KMS-11 (cell line): ENCODE data around the gene SYVN1.

ENCODE experiments used
- H2AFZ ChIP-seq: fragments of 200-600 bp; sonication (generic); 2 replicates; pipeline ENCODE4 v1.6.1; 2016; ENCODE audit warnings: antibody characterized with exemption, mixed run types, low read depth
- H3K27ac ChIP-seq: fragments of 200-600 bp; sonication (generic); 2 replicates; pipeline ENCODE4 v1.6.1; 2016; ENCODE audit warnings: mild to moderate bottlenecking, mixed run types
- H3K27me3 ChIP-seq: fragments of 200-600 bp; sonication (generic); 2 replicates; pipeline ENCODE4 v1.6.1; 2017; ENCODE audit warnings: mild to moderate bottlenecking, low read depth, mixed run types, moderate library complexity; ENCODE audit not compliant: insufficient read depth
- H3K36me3 ChIP-seq: fragments of 200-600 bp; sonication (generic); 2 replicates; pipeline ENCODE4 v1.6.1; 2017; ENCODE audit warnings: mild to moderate bottlenecking, mixed run types; ENCODE audit not compliant: insufficient read depth
- H3K4me1 ChIP-seq: fragments of 200-600 bp; sonication (generic); 2 replicates; pipeline ENCODE4 v1.6.1; 2016; ENCODE audit warnings: mild to moderate bottlenecking, low read depth, mixed run types; ENCODE audit not compliant: poor library complexity, severe bottlenecking
- H3K4me2 ChIP-seq: fragments of 200-600 bp; sonication (generic); 2 replicates; pipeline ENCODE4 v1.7.0; 2016; ENCODE audit warnings: mild to moderate bottlenecking, mixed run types
- H3K4me3 ChIP-seq: fragments of 200-600 bp; sonication (generic); IDR thresholded peaks from 2 replicates; pipeline ENCODE4 v1.6.1; 2017; ENCODE audit warnings: low read depth, low read length, mixed read lengths; ENCODE audit not compliant: insufficient read depth
- H3K79me2 ChIP-seq: fragments of 200-600 bp; sonication (generic); 2 replicates; pipeline ENCODE4 v1.6.1; 2016; ENCODE audit warnings: low read depth, mixed run types; ENCODE audit not compliant: insufficient read depth
- H3K9ac ChIP-seq: fragments of 200-600 bp; sonication (generic); 2 replicates; pipeline ENCODE4 v1.6.1; 2016; ENCODE audit warnings: mild to moderate bottlenecking, mixed run types
- H4K20me1 ChIP-seq: fragments of 200-600 bp; sonication (generic); 2 replicates; pipeline ENCODE4 v1.6.1; 2016; ENCODE audit warnings: mild to moderate bottlenecking, mixed run types; ENCODE audit not compliant: insufficient read depth
- CTCF ChIP-seq: fragments of 200-600 bp; sonication (generic); conservative IDR thresholded peaks from 2 replicates; pipeline ENCODE4 v1.6.1; 2017; ENCODE audit warnings: low read depth, mild to moderate bottlenecking, antibody characterized with exemption, low read length, moderate library complexity, mixed read lengths

SYVN1 gene

GRCh38 chr11:65083834-65084597, 50.3 kb downstream of the SYVN1 start, which contains the start of the genes CDCA5 and ZFPL1:
TSS of gene CDCA5 (minus strand) at chr11:65084040. CDS start at chr11:65083978, 62 bp downstream.
TSS of gene ZFPL1 (plus strand) at chr11:65084222. CDS start at chr11:65084699, 477 bp downstream.
- no peak for TF ChIP-seq CTCF
- H3K9ac ChIP-seq: peak within 1 kb of the TSS; percentile 86
- H3K4me1 ChIP-seq: peaks cover 79% of the 10 kb centered on the region
- peak within 1 kb of the TSS; percentile 59 for H3K4me3 ChIP-seq
- peak within 1 kb of the TSS; percentile 100 for H3K4me2 ChIP-seq
- H3K27ac ChIP-seq: peak within 1 kb of the TSS; percentile 74
- H2AFZ ChIP-seq: peak within 1 kb of the TSS; percentile 31; the same call in 1 of the 2 replicates
- no peaks in the 10 kb centered on the region for H3K27me3 ChIP-seq
- H3K79me2 ChIP-seq: peaks cover 66% of the 10 kb centered on the region
- no peaks in the 10 kb centered on the region for H4K20me1 ChIP-seq
- 0 out of 2 replicates have a peak, but pooled peaks cover 3% of the 10 kb centered on the region for H3K36me3 ChIP-seq

DNA sequence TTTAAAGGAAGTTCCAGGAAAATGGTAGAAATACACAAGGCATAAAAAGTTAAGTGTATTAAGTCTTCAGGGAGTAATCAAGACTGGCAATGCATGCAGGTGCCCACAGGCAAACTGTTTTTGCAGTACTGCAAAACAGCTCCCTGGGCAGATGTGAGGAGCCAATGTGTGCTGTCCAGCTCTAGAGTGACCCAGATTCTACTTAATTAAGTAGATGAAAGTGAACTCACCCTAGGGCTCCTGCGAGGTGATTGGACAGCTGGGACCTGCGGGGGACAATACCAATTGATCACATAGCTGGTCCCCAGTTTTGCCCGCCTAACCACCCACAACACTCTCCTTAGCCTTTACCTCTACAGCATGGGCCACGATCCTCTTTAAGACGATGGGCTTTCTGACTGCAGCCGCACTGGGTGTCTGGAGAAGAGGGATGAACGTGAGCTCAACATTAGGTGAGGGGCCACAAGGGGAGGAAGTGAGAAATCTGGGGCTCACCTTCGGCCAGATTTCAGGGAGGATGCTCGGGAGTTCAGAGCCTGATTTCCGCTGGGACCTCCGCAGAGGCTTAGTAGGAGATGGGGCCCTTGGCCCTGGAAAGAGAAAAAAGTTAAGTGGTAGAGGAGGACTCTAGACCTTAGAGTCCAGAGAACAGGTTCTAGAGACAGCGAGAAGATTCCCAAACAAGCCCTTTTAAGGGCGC, 51.0 kb downstream of the SYVN1 start:
- peak overlapping the region; percentile 59 for H3K4me3 ChIP-seq
- no peak for TF ChIP-seq CTCF
- peak overlapping the region; percentile 100 for H3K4me2 ChIP-seq
- H3K27me3 ChIP-seq: no peaks in the 10 kb centered on the region
- H3K4me1 ChIP-seq: peaks cover 79% of the 10 kb centered on the region
- H4K20me1 ChIP-seq: no peaks in the 10 kb centered on the region
- H2AFZ ChIP-seq: peak overlapping the region; percentile 31; the same call in 1 of the 2 replicates
- H3K79me2 ChIP-seq: peaks cover 73% of the 10 kb centered on the region
- H3K36me3 ChIP-seq: 0 out of 2 replicates have a peak, but pooled peaks cover 3% of the 10 kb centered on the region
- peak overlapping the region; percentile 86 for H3K9ac ChIP-seq
- H3K27ac ChIP-seq: peak overlapping the region; percentile 74

DNA sequence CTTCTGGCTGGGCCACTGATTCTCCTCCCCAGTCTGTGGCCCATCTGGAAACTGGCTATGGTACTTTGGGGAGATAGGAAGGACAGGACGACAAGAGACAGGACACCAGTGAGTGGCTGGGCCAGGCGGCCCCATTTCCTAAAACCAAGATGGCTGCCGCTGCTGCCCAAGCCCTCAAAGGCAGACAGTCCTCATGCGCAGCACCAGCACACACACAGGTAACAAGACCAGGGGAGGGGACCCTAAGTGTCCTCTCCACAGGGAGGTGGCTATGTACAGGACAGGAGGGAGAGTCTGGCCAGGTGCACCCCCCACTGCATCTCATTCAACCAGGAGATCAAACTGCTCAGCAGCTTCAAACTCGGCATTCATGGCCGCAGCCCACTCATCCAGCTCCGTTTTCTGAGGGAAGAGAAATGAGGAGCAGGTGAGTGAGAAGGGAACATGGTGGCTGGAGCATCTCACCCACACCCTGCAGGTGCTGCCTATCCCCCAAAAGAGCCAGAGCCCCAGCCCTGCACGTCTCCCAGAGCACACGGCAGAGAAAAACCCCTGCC, 55.5 kb downstream of the SYVN1 start:
- H3K9ac ChIP-seq: no peak overlapping the region; the same call in 1 of the 2 replicates
- H3K27me3 ChIP-seq: no peaks in the 10 kb centered on the region
- no peaks in the 10 kb centered on the region for H4K20me1 ChIP-seq
- no peak for TF ChIP-seq CTCF
- H3K4me3 ChIP-seq: no peak overlapping the region
- H3K27ac ChIP-seq: peak overlapping the region; percentile 60
- no peak overlapping the region for H2AFZ ChIP-seq
- H3K4me1 ChIP-seq: peaks cover 63% of the 10 kb centered on the region
- H3K36me3 ChIP-seq: 0 out of 2 replicates have a peak, but pooled peaks cover 3% of the 10 kb centered on the region
- H3K79me2 ChIP-seq: peaks cover 78% of the 10 kb centered on the region
- H3K4me2 ChIP-seq: peak overlapping the region; percentile 47

DNA sequence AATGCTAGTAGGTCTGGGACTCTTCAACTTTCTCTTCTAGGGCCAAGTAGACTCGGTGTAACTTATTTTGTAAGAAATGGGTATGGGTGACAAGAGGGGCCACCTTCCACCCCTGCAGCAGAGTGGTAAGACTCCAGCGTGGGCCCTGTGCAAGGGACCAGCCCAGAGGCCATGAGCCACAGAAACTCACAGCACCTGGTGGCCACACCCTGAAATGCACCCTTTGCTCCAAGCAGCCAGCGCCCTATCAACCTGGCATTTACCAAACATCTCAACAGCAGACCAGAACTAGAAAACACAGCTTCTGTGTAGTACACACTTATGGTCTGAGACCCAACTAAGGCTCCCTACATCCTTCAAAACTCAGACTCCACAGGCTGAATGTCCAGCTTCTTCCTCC, 56.2 kb downstream of the SYVN1 start:
- peak overlapping the region; percentile 47 for H3K4me2 ChIP-seq
- peak overlapping the region; percentile 60 for H3K27ac ChIP-seq
- peaks cover 70% of the 10 kb centered on the region for H3K79me2 ChIP-seq
- no peak overlapping the region; the same call in 1 of the 2 replicates for H3K9ac ChIP-seq
- 0 out of 2 replicates have a peak, but pooled peaks cover 3% of the 10 kb centered on the region for H3K36me3 ChIP-seq
- no peak overlapping the region for H3K4me3 ChIP-seq
- H4K20me1 ChIP-seq: no peaks in the 10 kb centered on the region
- no peaks in the 10 kb centered on the region for H3K27me3 ChIP-seq
- no peak overlapping the region for H2AFZ ChIP-seq
- peaks cover 63% of the 10 kb centered on the region for H3K4me1 ChIP-seq
- peak; percentile 68 for TF ChIP-seq CTCF
